Left lung (tissue), 10 donors: ENCODE results near the gene GLIS1. TPM values are rescaled to one million over a fixed set of nuclear protein-coding genes. Genes with fewer than 3 reads are reported as not detected.

ENCODE experiments used
- ATAC-seq: fragments of 200-7000 bp; cut with Tn5 transposase; one replicate; pipeline ENCODE4 v1.9.1; 2020; ENCODE audit warnings: moderate library complexity
- DNase-seq, 4 donors: peaks; one replicate each; pipeline ENCODE4 v3.0.0-alpha.2; 2013 to 2020
- H3K27ac ChIP-seq, 2 donors: fragments of 200-600 bp; sonication (generic) in 1 of 2; one replicate each; pipeline versions ENCODE4 v1.5.0 to v1.8.0; 2020 to 2021
- H3K27me3 ChIP-seq, 2 donors: fragments of 200-600 bp; sonication (generic) in 1 of 2; one replicate each; pipeline versions ENCODE4 v1.5.0 to v1.8.0; 2020 to 2021
- H3K36me3 ChIP-seq, 2 donors: fragments of 200-600 bp; sonication (generic) in 1 of 2; one replicate each; pipeline versions ENCODE4 v1.5.0 to v1.8.0; 2020 to 2021
- H3K4me1 ChIP-seq, 2 donors: fragments of 200-600 bp; one replicate each; pipeline ENCODE4 v1.8.0; 2021
- H3K4me3 ChIP-seq, 2 donors: fragments of 200-600 bp; sonication (generic) in 1 of 2; one replicate each; pipeline versions ENCODE4 v1.5.0 to v1.8.0; 2020 to 2021; ENCODE audit warnings: mild to moderate bottlenecking in 1 of 2
- H3K9me3 ChIP-seq, 2 donors: fragments of 200-600 bp; sonication (generic) in 1 of 2; one replicate each; pipeline versions ENCODE4 v1.5.0 to v1.8.0; 2020 to 2021
- CTCF ChIP-seq, 2 donors: fragments of 200-600 bp; sonication (generic) in 1 of 2; IDR thresholded peaks; one replicate each; pipeline versions ENCODE4 v1.5.0 to v1.8.0; 2021; ENCODE audit warnings: antibody characterized with exemption in 2 of 2
- intact Hi-C, 2 donors: fragments of 100-400 bp; cut with DNase I; formaldehyde crosslinking; loops; one replicate each; pipeline versions ENCODE4 v1.11.2 to v1.14.2; 2022
- polyA plus RNA-seq, 6 donors: library from polyadenylated mRNA; unstranded; fragments of 120-200 nt; gene quantifications; one replicate each; pipeline ENCODE4 v1.2.1, GENCODE V29; 2013; ENCODE audit not compliant: insufficient read length in 6 of 6
- total RNA-seq, 2 donors: library from RNA; stranded (reverse); fragmentation: NEBNext Ultra II Directional; extraction: Animal tissue kit (Norgen Biotek cat#: 25700); gene quantifications; one replicate each; pipeline ENCODE4 v1.2.1, GENCODE V29; 2021
- donor health status: DM: no; HTN: yes; CAD: no.
- donor health status: DM: no; HTN: no; CAD: no.

Gene GLIS1
- total and polyA plus RNA-seq, 8 donors, result 0.06 to 0.16 (median 0.12) TPM; not detected in 4

- Histone ChIP-seq H3K27ac (no peak overlapping the region), H3K9me3 (no peaks in the 10 kb centered on the region), H3K4me3 (no peak overlapping the region), H3K27me3 (peaks cover 0 to 20% of the 10 kb centered on the region in 2 donors), H3K4me1 (no peaks in the 10 kb centered on the region), H3K36me3 (no peaks in the 10 kb centered on the region)
- DNase-seq (peak in 1 of 4 donors; percentile 5), ATAC-seq (no peak)
- TF ChIP-seq CTCF (IDR thresholded peaks at IDR 0.05), result no peak
- intact Hi-C loops, result no loop called here
These were observed 82.8 kb downstream of the GLIS1 start for GRCh38 chr1:53655931-53656746.

DNA sequence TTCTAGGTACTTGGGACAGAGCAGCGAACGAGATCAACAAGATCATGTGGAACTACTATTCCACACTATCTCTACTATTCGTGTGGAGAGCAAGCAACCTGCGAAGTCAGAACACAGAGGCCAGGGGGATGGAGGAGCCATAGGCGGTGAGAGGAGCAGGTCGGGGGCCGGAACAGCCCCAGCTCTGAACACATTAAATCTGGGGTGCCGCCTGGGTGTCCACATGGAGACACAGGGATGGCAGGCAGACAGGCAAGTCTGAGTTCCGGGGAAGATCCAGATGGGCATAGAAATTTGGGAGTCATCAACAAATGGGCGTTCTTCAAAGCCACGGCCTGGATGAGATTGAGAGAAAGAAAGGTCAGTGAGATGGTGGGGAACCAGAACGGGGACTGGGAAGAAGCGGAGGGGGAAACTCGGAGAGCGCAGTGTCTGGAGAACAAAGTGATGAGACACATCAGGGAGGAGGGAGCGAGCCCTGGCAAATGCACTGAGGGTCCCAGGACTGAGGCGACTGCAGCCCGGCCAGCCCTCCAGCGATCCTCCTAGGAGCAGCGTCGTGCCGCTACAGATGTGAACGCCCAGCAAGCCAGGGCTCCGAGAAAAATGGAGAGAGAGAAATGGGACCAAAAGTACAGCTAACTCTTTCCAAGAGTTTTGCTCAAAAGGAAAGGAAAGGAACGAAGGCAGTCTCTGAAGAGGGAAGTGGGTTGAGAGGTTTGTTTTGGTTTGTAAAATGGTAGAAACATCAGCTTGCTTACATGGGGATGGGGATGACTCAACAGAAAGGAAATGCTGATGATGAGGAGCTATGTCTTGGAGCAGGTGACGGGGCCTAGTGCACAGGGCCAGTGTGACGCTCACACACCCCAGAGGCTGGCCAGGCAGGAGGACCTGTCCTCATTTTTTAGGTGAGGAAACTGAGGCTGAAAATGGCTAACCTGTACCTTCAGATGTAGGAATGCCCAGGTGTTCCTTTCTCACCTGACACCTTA is 84.5 kb downstream of the GLIS1 start:
- Histone ChIP-seq H3K27ac (no peak overlapping the region), H3K36me3 (no peaks in the 10 kb centered on the region), H3K4me3 (no peak overlapping the region), H3K9me3 (no peaks in the 10 kb centered on the region), H3K27me3 (peaks cover 0 to 21% of the 10 kb centered on the region in 2 donors), H3K4me1 (no peaks in the 10 kb centered on the region)
- intact Hi-C loops, result no loop called here
- ATAC-seq, result no peak
- no peak for TF ChIP-seq CTCF (IDR thresholded peaks at IDR 0.05)
- peak in 1 of 4 donors; percentile 12 for DNase-seq

GRCh38 chr1:53653631-53654030 is 85.3 kb downstream of the GLIS1 start:
- H3K27ac ChIP-seq, result no peak overlapping the region
- peak in 1 of 4 donors; percentile 15 for DNase-seq

GRCh38 chr1:53653200-53653575 is 85.8 kb downstream of the GLIS1 start:
- intact Hi-C loops, result no loop called here

More at GRCh38 chr1:53653631-53654030, 85.3 kb downstream of the GLIS1 start:
- no peak overlapping the region for H3K4me3 ChIP-seq
- no peaks in the 10 kb centered on the region for H3K36me3 ChIP-seq
- peaks cover 0 to 24% of the 10 kb centered on the region in 2 donors for H3K27me3 ChIP-seq
- H3K9me3 ChIP-seq, result no peaks in the 10 kb centered on the region
- TF ChIP-seq CTCF (IDR thresholded peaks at IDR 0.05), result no peak
- no peak for ATAC-seq
- no peaks in the 10 kb centered on the region for H3K4me1 ChIP-seq
- intact Hi-C loops, result no loop called here

More at GRCh38 chr1:53653200-53653575, 85.8 kb downstream of the GLIS1 start:
- H3K27me3 ChIP-seq, result peaks cover 0 to 24% of the 10 kb centered on the region in 2 donors
- H3K36me3 ChIP-seq, result no peaks in the 10 kb centered on the region
- H3K4me3 ChIP-seq, result no peak overlapping the region
- H3K9me3 ChIP-seq, result no peaks in the 10 kb centered on the region
- no peak overlapping the region for H3K27ac ChIP-seq
- H3K4me1 ChIP-seq, result no peaks in the 10 kb centered on the region
- ATAC-seq, result no peak
- peak in 1 of 4 donors; percentile 13 for DNase-seq
- no peak for TF ChIP-seq CTCF (IDR thresholded peaks at IDR 0.05)
